NCI-H69 (cell line): ENCODE results near the gene INCA1.

Source experiments
- DNase-seq: peaks from one replicate; lab custom pipeline; 2025; lab: John Stamatoyannopoulos, UW

The INCA1 gene

DNA sequence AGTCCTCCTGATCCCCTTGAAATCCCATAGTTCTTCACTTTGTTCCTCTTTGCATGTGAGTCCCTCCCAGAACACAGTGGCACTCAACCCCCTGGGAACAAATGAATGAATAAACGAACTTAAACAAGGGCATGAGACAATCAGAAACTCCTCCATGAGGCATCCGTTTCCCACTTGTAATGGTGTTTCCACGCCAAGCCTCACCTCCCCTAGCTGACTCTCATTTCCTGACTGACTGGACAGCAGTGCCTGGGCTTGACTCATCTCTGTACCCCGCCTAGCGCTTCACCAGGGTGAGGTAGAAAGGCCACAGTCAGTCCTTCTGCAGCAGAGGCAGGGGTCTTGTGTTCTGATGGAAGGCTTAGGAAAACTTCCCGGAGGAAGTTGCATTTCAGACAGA is 14.6 kb upstream of the INCA1 start:
- no peak for DNase-seq

DNA sequence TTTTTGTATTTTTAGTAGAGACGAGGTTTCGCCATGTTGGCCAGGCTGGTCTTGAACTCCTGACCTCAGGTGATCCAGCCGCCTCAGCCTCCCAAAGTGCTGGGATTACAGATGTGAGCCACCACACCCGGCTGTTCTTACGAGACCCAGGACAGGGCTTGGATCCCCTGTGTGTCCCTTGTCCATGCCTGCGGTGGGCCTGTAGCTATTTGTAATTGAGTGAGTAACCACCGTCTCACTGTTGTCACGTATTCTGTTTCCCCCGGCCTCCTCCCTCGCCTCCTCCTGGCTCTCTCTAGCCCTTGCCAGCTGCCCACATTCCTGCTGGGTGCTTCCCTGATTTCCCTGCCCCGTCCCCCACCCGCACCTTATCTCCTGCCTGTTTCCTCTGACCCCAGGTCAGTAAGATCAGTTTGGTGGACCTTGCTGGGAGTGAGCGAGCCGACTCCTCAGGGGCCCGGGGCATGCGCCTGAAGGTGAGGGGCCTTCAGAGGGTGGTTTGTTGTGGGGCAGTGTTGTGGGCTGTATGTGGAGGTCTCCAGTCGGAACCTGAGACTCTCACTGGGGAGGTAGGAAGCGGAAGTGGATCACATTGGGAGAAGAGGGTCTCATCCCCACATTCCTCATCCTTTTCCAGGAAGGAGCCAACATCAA is 6.0 kb upstream of the INCA1 start:
- DNase-seq: no peak

DNA sequence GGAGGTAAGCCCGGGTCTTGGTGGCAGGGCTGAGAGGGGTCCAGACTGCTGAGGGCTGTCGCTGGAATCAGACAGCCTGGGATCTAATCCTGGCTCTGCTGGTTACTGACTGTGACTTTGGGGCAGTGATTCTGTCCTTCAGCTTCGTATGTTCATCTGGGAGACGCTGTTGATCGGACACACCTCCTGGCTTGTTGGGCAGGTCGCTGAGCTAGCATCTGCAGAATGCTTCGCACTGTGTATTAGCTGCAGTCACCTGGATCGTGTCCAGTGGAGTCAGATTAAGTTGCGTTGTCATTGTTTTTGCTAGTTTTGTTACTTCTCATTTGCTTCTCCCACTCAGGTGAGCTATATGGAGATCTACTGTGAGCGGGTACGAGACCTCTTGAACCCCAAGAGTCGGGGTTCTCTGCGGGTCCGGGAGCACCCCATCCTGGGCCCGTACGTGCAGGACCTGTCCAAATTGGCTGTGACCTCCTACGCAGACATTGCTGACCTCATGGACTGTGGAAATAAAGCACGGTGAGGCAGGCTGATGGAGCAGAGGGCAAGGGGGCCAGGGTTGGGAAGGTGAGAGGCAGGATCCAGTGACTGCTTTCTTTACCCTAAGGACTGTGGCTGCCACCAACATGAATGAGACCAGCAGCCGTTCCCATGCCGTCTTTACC is 4.9 kb upstream of the INCA1 start:
- no peak for DNase-seq

DNA sequence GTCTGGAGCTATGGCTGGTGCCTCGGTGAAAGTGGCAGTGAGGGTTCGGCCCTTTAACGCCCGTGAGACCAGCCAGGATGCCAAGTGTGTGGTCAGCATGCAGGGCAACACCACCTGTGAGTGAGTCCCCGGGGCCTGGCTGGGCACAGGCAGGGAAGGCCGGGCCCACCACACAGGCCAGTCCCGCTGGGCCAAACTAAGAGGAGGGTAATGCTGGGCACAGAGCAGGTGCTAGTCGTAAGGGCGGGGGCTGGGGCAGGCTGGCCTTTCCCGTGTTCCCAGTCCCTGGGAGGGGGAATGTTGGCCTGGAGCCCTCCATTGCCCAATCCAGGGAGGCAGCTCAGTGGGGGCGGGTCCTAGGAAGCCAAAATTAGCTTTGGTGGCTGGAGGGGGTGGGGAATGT is 2.9 kb upstream of the INCA1 start:
- no peak for DNase-seq

DNA sequence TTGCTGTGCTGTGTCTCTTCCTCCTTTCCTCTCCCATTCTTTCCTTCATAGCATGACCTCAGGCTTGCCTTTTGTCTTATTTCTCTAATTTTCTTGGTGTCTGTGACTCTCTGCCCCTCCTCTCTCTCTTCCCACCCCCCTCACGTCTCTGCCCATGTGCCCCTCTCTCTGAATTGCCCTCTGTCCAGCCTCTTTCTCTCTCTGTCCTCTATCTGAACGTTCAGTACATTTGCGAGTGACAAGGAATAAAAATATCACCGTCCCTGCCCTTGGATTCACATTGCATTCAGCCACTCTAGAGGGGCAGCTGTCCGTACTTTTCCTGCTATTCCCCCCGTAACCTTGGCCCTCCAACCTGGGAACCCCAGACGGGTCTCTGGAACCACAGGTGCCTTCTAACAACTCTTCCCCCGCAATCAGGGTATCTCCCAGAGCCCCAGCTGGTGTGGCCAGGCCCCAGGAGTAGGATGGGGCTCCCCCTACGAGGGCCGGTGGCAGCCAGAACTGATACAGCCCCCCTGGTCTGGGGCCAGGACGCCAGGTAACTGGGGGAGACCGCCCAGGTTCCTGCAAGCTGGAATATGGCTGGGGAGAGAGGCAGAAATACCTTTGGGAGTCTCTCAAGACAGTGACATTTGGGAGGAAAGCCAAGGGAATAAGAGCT is 2.2 kb upstream of the INCA1 start:
- no peak for DNase-seq

DNA sequence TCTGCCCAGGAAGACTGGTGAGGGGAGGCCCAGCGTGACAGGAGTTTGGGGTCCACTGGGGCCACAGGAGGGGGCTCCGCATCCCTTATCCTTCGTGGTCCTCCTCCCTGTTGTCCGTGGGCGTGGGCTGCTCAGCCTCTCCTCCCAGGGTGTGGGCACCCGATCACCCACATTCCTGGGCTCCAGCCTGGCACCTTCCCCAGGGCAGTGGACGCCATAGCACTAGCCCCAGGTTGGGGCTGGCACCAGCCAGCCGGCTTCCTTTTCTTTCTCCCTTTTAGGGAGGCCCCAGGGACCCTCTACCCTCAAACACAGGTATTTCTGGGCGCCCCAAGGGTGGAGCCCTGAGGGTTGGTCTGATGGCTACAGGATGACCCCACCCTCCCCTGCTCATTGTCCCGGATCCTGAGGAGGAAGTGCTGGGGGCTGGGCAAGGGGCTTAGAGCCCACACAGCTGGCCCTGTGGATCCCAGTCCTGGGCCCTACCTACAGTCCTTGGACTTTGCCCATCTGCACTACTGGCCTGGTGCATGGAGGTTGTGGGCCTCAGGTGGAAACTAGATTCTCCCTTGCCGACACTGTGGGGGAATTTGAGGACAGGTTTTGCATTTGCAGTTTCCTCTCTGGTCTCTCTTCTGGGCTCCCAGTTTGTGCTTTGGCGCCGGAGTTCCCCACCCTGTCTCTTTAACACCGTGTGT is 1.6 kb upstream of the INCA1 start:
- DNase-seq: no peak

DNA sequence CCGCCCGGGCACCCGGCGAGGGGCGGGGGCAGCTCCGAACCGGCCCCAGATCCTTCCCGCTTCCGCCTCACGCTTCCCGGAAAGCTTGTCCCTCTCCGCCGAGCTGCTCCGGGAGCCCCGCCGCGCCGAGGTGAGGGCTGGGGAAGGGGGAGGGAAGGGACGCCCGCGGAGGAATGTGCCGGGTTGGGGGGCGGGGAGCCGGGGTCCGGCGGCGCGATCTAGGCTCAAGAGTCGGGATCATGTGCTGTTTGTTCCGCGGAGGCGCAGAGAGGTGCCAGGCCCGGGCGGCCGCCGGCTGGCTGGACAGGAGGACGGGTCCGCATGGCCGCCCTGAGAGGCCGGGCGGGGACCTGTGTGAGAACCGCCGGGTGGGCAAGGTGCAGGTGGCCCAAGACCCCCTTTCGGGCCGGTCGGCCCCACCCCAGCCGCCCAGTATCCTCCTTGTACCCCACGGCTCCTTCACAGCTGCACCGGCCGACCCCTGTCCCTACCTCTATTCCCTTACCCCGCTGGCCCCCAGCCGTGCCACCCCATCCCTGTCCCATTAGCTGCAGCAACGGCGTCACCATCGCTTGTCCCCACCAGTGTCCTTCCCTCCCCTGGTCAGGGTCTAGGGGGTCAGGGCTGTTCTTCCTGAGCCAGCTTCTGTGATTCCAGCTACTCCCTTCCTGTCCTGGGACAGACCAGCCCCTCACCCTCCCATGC is 857 bp upstream of the INCA1 start:
- no peak for DNase-seq

DNA sequence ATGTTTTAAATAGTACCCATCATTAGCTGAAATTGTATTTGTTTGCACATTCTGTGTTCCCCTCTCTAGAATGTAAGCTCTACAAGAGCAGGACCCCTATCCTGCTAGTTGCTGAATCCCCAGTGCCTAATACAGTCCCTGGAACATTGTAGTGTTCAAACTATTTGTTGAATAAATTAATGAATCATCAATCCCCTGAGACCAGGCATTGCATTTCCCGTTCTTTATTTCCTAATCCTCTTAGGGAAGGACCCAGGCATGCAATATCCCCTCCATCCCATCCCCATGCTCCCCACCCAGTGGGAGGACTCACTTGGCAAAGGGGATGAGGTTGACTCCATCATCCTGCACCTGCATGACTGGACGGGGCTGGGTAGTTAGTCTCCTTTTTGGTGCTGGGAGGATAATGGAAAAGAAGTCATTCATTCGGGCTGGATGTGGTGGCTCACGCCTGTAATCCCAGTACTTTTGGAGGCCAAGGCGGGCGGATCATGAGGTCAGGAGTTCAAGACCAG is 3.2 kb downstream of the INCA1 start:
- no peak for DNase-seq

DNA sequence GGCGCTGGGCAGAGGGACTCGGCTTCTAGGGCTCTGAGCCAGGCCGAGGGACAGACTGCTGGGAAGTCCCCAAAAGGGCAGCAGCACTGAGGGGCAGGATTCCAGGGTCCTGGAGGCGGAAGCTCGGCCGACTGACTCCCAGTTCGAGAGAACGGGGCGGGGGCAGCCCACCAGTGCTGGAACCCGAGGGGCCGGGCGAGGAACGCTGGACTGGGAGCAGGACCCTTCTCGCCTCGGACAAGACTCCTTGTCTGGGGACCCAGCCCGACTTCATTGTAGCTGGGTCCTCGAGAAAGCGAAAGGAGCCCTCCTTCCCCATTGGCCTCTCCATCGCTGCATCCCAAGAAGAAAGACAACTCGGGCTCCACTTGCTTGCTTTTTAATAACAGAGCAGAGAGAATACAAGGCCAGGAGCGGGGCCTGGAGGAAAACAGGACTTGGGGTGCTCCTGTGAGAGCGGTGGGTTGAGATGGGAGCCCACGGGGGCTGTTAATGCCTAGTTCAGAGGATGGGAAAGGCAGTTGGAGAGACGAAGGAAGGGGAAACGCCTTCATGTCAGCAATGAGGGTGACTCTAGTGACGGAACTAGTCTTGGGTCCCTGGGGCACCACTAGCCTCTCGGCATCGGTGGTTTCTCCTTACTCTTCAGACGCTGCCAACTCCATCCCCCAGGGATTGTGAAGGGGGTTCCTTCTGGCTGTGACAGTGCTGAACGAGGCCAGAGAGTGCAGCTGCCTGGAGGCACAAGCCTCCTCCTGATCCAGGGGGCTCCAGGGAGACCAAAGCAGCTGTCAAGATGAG is 9.4 kb downstream of the INCA1 start:
- DNase-seq: peak; percentile 14

DNA sequence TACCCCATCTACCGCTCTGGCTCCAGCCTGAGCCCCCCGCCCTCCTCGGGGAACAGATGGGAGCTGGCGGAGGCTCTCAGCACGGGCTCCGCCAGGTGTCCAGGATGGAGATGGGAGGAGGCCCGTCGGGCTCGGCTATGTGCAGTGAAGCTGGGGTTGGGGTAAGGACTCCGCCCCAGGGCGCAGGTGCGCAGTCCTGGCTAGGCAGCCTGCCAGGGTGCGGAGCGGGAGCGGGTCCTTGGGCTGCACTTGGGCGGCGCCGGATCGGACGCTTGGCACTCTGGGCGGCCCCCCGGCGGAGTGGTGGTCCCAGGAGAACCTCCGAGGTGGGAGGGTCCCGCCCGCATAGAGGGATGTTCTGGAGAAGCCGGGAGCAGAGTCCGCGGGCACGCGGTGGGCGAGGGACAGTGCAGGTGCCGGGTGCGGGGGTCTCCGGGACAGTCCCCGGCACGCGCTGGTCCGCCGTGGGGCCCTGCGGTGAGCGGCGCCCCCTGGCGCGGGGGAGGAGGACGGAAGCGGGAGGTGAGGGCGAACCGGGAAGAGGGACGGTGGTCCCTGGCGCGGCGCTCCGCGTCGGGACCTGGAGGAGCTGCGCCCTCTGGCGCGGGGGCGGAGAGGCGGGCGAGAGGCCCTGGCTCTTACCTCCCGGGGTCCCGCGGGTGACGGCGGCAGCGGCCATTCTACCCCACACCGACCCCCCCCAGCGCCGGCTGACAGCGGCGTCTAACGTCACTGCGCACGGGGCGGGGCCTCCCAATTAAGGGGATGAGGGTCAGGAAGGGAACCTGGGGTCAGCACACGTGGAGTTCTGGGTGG is 10.2 kb downstream of the INCA1 start, which contains the start of gene CAMTA2:
TSS of gene CAMTA2 (minus strand) at position 725 of the 816 bp plus-strand sequence. CDS start 1,453 bp downstream, outside the sequence.
- peak; percentile 87 for DNase-seq

DNA sequence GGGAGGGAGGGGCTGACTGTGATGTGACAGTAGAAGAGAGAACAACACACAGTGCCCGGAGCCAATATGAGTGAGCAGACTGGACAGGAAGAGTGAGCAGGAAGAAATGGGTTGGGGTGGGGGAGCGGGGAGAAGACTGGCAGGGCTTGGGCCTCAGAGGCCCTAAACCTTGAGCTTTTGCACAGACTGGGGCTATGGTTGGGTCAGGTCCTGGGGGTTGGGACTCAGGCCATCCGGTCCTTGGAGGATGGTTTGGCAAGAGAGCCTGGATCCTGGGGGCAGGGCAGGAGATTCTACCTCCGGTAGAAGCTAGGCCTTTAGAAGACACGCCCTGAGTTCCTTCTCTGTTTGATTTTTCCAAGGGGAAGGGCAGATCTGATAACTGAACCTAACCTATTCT is 10.9 kb downstream of the INCA1 start:
- no peak for DNase-seq

DNA sequence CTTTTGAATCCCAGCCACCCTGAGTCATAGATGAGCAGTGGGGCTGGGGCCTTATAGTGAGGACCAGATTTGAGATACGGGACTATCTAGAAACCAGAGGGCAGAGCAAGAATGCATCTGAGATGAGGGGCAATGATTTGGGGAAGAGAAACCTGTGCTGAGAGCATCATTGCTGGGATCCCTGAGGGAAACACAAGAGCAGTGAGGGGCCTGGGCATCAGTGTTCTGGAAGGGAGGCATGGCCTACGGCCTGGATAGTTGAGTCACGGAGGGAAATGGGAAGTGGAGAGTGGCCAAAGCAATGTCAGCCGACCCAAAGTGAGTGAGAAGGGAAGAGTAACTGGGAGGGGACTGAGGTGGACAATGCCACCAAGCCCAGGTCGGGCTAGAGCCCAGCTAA is 15.0 kb downstream of the INCA1 start:
- no peak for DNase-seq

DNA sequence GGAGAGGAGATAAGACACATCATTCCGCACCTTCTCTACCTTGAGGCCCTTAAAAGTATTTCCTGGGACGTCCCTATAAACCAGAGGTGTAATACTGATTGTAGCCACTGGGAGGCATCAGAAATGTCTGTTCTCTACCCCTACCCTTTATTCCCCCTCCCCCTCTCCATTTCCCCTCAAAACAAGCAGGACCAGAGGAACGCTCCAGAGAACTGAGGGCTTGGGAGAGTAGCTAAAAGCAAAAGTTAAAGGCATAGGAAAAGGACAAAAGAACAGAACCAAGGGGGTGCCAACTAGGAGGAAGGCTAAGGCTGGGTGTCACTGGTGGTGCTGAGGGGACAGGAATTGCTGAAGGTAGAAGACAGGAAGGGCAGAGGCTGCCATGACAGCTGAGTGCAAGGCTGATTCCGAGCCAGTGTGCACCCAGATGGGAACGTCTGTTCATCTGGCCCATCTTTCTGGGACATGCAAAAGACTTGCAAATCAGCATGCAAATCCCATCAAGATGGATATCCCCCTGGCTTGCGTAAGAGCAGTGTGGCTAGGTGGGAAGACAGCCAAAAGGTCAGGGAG is 16.6 kb downstream of the INCA1 start:
- DNase-seq: peak; percentile 41

DNA sequence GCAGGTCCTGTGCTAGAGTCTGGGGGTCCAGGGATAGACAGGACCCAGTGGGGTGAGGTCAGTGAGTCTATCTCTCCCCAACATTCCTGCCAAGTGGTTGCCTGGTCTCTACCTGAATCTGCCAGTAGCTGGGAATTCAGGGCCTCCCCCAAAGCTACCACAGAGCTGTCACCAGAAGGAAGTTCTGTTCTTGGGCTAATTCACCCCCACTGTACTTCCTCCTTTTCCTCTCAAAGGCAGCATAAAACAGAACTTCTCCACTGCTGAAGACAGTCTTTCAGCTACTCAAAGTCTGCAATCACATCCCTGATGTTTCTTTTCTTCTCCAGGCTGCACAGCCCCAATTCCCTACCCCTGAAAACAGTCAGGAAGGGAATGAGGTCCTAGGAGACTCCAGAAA is 18.6 kb downstream of the INCA1 start:
- no peak for DNase-seq

DNA sequence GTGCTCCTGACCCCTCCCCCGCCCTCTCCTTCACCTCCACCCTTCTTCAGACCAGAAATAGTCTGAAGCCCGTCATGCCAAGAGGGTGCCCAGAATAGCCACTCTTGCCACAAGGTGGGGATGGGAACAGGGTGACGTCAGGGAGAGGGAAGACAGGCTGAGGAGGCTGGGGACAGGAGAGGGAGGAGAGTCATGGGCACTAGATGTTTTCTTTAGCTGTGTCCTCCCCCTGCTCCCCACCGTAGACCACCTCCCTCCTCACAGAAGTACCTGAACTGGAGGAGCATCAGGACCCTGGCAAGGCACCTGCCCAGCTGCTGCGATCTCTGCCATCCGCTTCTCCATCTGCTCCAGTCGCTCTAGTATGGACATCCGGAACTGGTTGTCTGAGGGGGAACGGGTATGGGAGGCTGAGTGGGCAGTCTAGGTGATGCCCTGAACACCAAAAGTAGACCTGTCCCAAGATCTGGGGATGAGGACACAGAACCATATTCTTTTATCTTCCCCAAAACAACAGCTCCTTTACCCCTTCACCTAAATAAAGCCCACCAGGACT is 23.1 kb downstream of the INCA1 start:
- no peak for DNase-seq

DNA sequence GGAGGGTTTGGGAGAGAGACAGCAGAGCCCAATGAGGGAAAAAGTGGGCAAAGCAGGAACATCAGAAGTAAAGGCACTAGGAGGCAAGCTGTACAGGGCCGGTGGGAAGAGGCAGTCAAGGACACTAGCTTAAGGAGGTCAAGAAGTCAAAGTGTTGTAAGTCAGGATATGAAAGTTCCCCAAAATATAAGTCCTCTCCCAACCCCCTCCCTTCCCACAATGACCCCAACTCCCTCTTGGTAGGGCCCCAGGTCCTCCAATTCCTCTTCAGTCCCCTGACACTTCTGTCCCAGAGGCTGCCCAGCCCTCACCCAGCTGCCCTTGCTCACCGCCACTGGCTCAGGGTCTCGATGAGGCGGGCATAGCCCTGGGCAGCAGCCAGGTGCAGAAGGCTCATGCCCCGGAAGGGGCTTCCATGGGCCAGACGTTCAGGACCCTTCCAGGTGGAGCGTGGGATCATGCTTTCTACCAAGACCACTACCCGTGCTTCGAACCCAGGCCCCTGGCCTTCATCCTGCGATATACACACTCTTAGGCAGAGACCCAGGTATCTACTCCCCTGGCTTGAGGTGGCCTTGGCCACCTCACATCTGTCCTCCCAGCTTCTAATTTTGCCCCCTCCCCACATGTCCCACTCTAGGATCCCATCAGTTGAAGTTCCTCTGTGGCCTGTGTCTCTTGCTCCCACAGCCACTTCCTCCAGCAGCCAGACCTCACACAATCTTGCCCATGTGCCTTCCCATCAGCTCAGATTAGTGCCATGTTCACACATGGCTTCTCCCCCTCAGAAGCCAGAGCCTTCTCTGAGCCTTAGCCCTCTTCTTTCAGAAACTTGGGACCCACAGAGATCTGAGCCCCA is 23.8 kb downstream of the INCA1 start:
- DNase-seq: no peak

DNA sequence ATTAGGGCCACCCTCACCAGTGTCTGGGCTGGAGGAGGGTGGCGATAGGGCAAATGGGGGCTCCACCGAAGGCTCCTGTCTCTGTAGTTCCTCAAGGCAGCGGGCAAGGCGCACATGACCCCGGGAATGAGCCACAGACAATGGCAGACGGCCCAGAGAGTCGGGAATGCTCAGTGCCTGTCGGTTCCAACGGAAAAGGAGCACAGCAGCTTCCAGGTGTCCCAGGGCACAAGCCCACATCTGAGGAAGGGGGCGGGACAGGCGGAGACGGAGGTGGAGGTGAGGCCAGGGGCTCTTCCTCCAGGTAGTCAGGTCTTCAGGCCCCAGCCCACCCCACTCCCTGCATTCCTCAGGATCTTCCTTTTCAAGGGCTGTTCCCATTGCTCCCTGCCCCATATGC is 24.6 kb downstream of the INCA1 start:
- DNase-seq: no peak

DNA sequence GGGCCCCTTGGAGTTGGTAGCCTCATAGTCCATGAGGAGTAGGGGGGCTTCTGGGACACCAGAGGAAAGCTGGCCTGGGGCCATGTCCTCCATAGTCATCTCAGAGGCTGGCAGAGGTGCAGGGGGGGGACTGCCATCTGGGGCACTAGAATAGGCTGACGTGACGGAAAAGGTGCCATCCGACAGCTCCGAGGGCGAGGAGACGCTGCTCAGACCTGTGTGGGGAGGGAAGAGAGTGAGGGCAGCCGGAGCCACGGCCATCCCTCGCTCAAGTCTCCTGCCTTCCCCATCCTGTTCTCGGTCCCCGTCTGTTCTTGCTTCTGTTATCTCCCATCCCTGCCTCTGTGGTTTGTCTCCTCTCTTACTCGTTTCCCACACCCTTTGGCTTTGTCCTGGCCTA is 25.0 kb downstream of the INCA1 start:
- DNase-seq: no peak

DNA sequence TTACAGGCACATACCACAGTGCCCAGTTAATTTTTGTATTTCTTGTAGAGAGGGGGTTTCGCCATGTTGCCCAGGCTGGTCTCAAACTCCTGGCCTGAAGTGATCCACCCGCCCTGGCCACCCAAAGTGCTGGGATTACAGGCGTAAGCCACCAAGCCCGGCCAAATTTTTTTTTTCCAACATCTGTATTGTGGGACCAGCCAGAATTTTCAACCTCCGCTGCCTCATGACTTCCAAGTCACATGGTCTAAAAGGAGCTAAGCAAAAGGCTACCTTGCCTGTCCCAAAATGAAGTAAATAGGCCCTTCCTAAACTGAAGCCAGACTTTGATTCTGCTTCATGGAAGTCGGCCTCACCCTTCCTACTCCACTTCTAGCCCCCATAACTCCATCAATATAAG is 25.5 kb downstream of the INCA1 start:
- DNase-seq: no peak
